GM21723 (cell line): ENCODE measurements around the gene PNPLA7.
"Not testable (repeated sequence)": the region's sequence is repeated elsewhere in the genome, so short reads cannot be mapped to it uniquely, and the experiment has no call there.

Experiments
- ATAC-seq: cut with Tn5 transposase; IDR thresholded peaks from one replicate; pipeline ENCODE4 v1.9.1; 2021; ENCODE audit warnings: mild to moderate bottlenecking, moderate library complexity; ENCODE audit not compliant: unreplicated experiment

The PNPLA7 gene

DNA sequence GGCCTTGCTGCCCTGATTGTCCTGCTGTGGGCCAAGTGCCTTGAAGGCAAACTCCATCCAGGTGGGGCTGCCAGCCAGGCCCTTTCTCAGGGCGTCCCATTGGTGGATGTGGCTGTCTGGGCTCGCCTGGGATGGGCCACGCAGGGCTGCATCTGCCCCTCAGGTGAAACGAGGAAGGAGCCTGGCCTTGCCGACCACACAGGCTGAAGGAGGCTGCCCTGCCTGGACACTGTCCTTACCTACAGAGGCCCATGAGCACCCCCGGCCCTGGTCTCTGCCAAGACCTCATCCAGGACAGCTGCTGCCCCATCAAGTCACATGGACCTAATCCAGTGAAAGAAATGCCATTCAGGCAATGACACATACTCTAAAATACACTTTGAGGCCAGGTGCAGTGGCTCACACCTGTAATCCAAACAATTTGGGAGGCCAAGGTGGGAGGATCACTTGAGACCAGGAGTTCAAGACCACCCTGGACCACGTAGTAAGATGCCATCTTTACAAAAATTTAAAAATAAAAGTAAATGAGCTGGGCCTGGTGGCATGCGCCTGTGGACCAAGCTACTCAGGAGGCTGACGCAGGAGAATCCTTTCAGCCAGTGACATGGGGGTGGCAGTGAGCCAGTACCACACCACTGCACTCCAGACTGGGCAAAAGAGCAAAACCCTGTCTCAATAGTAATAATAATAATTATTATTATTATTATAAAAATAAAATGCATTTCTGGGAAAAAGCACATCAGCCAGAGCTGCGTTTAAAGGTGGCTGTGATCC lies 33.9 kb downstream of the PNPLA7 start:
- ATAC-seq = no peak

DNA sequence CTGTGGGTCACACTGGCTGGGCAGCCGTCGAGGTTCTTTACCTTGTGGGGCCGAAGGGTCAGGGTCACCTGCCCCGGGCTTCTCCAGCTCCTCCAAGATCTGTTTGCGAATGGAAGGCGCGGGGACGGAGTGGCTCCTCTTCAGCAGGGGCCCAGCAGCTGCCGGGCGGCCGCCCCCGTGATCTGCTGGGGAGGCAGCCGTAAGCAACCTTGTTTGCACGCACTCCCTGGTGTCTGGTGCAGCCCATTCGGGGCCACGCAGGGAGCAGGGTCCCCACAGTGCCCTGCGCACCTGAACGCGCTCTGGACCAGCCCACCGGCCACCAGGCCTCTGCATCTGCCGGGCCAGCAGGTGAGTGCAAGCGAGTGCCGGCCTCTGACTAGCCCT lies 34.9 kb downstream of the PNPLA7 start:
- no peak for ATAC-seq

DNA sequence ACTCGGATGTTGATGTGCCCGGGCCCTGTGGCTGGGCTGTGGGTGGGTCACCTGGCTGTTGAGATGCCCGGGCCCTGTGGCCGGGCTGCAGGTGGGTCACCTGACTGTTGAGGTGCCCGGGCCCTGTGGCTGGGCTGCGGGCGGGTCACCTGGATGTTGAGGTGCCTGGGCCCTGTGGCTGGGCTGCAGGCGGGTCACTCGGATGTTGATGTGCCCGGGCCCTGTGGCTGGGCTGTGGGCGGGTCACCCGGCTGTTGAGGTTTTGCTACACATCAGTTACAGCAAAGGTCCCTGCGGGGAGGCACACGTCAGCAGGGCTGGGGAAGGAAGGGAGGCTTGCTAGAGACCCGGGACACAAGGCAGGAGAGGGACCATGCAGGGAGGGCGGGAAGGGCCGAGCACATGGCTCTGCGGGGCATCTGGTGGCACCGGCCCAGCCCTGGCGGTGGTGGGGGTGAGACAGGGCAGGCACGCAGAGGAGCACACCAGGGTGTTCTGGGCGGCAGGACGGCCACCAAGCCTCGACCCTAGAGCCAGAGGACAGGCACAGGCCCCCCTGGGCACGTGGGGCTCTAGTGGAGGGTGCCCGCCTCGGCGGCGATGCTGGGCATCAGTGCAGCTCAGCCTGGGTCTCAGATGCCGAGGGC lies 35.4 kb downstream of the PNPLA7 start:
- ATAC-seq = no peak

DNA sequence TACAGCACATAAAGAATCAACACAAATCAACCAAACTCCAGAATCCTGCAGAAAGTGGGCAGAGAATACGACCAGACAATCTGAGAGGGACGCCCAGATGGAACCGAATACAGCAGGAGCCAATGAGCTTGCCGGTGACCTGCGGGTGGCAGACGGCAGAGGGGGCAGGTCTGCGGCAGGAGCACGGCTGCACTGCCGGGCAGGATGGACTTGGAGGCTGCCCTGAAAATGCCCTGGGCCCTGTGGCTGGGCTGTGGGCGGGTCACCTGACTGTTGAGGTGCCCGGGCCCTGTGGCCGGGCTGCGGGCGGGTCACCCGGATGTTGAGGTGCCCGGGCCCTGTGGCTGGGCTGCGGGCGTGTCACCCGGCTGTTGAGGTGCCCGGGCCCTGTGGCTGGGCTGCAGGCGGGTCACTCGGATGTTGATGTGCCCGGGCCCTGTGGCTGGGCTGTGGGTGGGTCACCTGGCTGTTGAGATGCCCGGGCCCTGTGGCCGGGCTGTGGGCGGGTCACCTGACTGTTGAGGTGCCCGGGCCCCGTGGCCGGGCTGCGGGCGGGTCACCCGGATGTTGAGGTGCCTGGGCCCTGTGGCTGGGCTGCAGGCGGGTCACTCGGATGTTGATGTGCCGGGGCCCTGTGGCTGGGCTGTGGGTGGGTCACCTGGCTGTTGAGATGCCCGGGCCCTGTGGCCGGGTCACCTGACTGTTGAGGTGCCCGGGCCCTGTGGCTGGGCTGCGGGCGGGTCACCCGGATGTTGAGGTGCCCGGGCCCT lies 36.2 kb downstream of the PNPLA7 start:
- ATAC-seq = not testable (repeated sequence)

DNA sequence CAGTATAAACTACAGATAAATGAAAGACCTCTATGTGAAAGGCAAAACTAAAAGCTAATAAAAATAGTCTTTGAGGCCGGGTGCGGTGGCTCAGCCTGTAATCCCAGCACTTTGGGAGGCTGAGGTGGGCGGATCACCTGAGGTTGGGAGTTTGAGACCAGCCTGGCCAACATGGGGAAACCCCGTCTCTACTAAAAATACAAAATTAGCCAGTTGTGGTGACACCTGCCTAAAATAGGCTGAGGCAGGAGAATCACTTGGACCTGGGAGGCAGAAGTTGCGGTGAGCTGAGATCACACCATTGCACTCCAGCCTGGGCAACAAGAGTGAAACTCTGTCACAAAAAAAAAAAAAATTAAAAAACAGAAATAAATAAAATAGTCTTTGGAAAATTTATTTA lies 37.1 kb downstream of the PNPLA7 start:
- ATAC-seq = not testable (repeated sequence)

DNA sequence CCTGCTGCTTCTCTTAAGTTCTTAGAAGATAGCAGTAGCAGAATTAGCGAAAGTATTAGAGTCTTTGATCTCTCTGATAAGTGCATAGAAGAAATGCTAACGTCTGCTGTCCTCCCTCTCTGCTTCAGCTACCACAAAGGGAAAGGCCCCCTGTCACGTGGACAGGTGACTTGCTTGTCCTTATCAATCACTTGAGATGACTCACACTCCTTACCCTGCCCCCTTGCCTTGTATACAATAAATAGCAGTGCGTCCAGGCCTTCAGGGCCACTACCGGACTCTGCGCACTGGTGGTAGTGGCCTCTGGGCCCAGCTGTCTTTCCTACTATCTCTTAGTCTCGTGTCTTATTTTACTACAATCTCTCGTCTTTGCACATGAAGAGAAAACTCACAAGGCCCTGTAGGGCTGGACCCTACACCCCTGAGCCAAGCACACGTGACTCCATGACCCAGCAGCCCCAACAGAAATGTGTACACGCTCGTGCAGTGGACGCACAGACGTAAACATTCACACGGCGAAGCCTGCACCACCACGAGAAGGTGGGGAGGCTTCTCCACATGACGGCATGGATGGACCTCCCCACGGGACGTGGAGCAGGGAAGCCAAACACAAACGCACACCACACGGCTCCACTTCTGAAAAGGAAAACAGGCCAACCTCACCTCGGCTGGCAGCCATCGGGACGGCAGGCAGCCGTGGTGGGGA lies 38.3 kb downstream of the PNPLA7 start:
- ATAC-seq = no peak

DNA sequence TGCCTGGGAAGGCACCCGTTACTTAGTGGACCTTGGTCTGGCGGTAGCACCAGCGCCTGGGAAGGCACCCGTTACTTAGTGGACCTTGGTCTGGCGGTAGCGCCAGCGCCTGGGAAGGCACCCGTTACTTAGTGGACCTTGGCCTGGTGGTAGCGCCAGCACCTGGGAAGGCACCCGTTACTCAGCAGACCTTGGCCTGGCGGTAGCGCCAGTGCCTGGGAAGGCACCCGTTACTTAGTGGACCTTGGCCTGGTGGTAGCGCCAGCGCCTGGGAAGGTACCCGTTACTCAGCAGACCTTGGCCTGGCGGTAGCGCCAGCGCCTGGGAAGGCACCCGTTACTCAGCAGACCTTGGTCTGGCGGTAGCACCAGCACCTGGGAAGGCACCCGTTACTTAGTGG lies 39.1 kb downstream of the PNPLA7 start:
- ATAC-seq = not testable (repeated sequence)

DNA sequence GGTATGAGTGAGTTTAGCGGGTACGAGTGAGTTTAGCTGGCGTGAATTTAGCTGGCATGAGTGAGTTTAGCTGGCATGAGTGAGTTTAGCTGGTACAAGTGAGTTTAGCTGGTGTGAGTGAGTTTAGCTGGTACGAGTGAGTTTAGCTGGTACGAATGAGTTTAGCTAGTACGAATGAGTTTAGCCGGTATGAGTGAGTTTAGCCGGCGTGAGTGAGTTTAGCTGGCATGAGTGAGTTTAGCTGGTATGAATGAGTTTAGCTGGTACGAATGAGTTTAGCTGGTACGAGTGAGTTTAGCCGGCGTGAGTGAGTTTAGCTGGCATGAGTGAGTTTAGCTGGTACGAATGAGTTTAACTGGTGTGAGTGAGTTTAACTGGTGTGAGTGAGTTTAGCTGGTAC lies 41.0 kb downstream of the PNPLA7 start:
- ATAC-seq = no peak

DNA sequence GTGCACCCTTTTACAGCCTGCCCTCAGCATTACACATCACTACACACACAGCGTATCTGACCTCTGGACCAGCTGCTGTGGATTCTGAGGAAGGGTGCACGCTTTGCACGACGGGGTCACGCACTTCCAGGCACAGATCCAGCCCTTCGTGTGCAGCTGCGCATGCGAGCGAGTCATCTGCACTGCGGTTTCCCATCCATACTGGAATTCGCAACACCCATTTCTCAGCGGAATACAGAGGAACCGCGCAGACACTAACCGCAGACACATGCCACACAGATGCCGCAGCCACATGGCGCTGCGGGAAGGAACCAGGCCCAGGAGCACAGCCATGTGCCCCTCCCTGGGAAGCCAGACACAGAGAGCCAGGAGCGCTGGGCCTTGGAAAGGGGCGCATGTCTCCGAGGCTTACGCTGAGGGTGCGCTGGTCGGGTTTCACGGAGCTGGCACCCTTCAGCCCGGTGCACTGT lies 43.5 kb downstream of the PNPLA7 start:
- no peak for ATAC-seq

DNA sequence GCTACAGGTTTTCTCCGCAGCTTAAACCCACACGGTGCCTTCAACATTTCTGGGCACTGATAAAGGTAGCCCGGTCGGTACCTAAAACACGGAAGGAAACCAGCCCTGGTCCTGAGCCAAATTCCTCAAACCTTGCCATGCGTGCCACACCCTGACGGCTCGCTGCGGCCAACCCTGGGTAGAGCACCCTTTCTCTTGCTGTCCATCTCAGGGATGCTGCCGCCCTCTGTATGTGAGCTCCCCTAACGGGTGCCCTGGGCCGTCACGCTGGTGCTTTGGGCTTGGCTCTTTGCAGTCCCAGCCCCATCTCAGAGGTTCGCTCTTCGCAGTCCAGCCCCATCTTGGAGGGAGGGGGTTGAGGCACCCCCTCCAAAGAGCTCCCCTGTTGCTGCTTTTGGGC lies 43.9 kb downstream of the PNPLA7 start:
- ATAC-seq = no peak

DNA sequence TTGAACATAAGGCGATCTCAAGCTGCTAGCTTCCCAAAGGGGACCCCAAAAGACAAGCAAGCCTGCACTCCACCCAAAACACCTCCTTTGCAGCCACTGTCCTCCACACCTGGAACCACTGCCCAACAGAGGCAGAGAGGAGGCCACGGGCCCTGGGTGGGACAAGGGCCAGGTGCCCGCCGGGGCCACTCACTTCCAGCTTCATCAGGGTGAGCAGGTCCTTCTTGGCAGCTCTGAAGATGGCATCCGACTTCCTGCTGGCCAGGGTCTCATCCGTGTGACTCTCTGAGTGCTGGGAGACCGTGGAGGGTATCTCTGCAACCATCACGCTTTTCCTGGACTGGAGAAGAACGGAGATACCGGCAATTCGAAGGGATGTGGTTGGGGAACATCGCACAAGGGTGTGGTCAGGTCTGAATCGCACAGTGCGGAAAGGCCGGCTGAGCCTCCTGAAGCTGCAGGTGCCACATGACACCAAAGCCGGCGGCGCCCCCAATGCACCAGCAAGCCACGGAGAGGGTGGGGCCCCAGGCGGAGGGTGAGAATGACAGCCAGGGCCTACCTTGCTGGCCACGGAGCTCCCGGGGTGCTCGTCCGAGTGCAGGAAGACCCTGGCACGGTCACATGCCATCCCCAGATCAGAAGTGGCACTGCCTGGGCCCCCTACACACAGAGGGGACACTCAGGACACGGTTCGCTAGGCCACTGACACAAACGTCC lies 44.6 kb downstream of the PNPLA7 start:
- ATAC-seq = no peak

DNA sequence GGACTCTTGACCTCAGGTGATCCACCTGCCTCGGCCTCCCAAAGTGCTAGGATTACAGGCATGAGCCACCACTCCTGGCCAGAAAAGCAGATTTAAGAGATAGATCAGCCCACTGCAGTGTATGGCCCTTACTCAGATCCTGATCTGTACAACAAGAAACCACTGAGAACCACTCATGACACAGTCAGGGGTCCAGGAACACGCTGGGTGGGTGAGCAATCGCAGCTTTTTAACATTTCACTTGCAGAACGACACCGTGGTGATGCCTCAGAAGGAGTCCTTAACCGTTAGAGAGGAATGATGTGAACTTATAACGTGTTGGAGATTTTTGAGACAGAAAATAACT lies 45.8 kb downstream of the PNPLA7 start:
- ATAC-seq = no peak

DNA sequence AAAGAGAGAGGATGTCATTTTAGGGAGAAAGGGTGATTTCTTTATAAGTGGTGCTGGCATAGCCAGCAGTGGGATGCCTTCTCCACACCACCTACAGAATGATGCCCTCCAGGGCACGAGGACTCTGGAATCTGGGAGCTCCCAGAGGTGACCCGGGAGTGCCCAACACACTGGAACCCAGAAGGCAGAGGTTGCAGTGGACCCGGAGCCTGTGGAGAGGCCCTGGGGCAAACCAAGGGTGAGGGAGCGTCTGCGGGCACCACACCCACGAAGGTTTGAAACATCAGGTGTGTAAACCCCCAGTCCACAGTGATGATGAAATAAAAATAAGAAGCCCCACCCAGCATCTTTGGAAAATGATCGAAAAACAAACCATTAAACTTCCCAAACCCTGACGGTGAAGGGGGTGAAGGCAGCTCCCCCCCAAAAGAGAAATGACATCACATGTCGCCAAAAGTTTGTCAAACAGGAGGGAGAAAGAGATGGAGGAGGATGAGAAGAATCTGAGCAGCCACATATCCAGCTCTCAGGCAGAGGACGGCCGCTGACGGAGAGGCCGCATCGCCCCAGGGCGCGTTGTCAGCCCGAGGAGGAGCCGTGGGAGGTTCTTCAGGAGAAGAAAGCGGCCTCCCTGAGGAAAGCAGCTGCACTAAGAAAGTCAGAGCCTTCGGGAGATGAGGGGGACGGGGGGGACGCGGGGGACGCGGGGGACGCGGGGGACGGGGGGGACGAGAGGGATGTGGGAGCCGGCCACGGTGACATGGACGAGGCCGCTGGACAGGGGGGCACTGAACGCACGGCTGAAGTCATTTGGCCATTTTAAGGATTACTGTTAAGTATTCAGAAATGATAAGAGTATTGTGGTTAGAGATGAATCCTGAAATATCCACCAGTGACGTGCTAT lies 47.9 kb downstream of the PNPLA7 start:
- no peak for ATAC-seq

DNA sequence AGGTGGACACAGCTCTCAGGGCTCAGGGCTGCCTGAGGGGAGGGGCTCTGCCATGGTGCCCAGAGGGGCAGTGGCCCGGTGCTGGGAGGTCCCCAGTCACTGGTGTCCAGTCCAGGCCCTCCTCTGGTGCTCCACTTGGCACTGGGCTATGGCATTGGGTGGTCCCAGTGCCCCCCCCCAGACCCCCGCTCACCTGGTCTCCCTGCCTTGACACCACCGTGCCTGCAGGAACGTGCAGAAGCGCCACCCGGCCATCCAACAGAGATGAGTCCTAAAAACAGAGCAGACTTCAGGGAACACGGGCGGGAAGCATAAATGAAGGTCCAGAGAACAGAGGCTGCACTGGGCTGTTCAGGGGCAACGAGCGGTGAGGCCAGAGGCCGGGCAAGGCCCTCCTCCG lies 48.7 kb downstream of the PNPLA7 start:
- ATAC-seq = no peak

DNA sequence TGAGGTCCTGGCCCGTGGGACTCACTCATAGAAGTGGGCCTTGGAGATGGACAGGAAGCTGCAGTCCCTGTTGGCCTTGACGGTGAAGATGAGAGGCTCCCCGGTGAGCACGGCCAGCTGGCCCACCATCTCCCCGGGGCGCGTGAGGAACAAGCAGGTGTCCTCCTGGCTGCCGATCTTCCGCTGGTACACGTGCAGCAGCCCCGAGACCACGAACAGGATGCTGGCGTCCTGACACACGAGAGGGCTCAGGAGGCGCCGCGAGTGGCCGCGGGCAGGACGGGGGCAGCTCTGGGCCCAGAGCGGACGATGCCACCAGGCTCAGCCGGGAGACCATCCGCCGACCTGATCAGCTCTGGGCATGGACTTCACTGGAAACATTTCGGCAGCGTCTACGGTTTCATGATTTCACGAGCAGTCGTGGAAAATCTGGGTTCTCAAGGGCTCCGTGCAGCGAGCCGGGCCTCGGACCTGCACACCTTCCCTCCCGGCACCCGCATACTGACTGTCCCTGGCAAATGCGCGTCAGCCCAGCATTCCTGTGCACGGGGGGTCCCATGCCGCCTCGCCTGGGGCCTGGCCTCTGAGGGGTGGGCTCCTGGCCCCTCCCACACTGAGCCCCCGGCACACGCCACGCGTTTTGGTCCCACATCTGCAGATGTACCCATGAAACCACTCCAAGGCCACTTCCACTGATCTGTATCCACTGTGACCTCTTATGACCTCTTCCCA lies 49.4 kb downstream of the PNPLA7 start:
- no peak for ATAC-seq

DNA sequence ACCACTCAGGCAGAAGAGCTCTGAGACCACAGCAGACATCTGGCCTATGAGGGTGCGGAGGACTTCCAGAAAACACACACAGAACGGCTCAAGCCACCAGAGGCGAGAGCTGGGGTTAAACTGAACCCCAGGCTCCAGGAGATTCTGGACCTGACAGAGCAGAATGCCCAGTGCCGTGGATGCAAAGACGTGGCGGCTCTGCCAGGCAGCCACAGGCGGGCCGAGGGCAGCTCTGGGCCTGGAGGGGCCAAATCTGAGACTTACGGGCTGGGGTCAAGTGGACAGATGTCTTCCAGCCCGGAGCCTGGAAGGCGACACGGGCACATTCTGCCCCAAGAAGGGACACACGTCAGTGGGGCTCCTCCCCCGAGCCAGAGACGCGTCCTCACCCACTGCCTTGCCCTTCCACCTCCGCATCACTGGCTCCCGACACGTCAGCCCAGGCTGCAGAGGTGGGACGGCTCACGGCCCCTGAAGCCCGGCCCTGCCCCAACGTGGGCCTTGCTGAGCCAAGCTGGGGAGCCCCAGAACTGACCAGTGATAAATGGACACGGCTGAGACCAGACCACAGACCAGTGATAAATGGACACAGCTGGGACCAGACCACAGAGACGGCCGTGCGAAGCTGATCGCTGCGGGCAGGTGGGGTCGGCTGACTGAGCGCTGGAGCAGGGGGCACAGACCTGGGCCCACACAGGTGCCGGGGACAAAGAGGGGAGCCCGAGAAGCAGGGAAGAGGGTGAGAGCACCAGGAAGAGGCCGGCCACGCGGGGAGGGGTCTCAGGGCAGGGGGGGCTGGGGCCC lies 50.1 kb downstream of the PNPLA7 start:
- no peak for ATAC-seq

DNA sequence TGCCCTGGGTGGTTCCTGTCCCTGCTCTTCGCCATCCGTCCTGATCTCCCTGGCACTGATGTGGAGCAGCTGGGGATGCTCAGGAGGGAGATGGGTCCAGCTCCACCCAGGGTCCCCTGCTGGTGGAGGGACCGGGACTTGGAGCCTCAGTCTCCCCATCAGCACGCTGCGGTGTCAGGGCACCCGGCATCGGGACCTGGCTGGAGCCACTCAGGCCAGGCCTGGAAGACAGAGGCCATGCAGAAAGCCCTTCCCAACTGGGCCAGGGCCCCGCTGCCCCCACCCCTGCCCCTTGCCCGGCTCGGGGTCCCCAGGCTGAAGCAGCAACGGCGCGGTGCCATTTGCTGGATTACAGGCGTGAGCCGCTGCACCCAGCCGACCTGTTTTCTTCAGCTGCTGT lies 50.8 kb downstream of the PNPLA7 start:
- ATAC-seq = no peak

DNA sequence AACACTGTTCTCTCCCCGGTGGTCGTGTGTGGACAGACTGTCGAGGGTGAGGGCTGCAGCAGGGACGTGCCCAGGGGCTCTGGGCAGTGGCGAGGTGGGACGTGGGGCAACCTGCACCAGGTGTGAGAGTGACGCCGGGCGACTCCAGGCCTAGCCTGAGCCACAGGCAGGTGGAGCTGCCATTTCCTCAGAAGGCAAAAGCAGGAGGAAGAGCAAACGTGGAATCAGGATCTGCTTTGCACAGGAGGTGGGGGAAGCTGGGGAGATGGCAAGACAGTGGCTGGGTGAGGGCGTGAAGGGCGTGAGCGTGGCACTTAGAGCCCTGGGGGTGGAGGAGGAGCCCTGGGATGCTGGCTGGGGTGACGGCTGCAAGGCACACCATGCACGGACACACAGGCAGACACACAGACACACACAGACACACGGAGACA lies 51.5 kb downstream of the PNPLA7 start:
- ATAC-seq = no peak
